Tibial nerve (tissue), 4 donors: ENCODE results near the gene DBNDD2.

Experiments used
- CTCF ChIP-seq, 5 experiments: fragments of 200-600 bp in 3 of 5; fragments of 450-650 bp in 2 of 5; sonication (generic) in 3 of 5; IDR thresholded peaks; one replicate each; pipeline ENCODE4 v1.5.1; 2016 to 2019; ENCODE audit warnings: antibody characterized with exemption in 5 of 5, mild to moderate bottlenecking in 3 of 5, moderate library complexity in 2 of 5
- EP300 ChIP-seq, 2 donors: sonication (generic); formaldehyde crosslinking; IDR thresholded peaks; one replicate each; pipeline ENCODE4 v1.6.1; 2017; ENCODE audit warnings: antibody characterized with exemption in 2 of 2, mild to moderate bottlenecking in 1 of 2

DNA sequence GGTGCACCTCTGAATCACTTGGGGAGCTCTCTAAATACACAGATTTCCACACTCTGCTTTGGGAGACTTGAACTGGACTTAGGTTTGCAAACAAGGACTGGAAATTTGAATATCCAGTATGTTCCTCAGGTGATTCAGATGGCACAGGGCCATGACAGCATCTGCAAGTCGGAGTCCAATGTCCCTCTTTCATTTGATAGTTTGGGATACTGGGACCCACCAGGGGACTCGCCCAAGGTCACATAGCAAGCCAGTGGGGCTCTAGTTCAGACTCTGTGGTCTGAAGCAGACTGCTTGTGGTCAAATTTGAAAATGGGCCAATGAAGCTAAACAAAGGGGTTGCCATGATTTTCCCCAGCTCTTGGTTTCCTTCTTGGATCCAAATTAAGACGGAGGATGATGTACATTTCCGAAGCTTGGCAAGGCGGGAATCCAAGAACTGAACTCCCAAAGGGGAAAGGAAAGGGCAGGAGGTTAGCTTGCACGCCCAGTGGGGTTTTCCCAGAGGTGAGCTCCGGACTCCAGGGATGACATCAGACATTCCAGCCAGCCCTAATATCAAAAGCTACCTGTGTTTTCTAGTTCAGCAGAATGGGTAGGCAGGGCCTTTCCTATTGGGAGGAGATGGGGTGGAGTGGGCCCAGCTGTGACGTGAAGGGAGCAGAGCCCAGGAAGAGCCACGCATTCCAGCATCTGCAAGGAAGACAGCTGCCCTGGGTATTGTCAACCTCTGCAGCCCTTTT is 48.5 kb upstream of the DBNDD2 start:
- TF ChIP-seq CTCF (IDR thresholded peaks at IDR 0.05) (no peak), EP300 (IDR thresholded peaks at IDR 0.05) (no peak)
